Mesenchymal stem cell (in vitro differentiated cells and primary cell): ENCODE results near the gene CT45A1.

Source experiments
- DNase-seq: peaks from one replicate; pipeline ENCODE4 v3.0.0-alpha.2; 2013
- H2AFZ ChIP-seq: one replicate; pipeline ENCODE4 v1.6.1; 2013; ENCODE audit warnings: low read depth, mild to moderate bottlenecking, control low read depth, inconsistent platforms, low read length, moderate library complexity
- H2AK5ac ChIP-seq: 2 replicates; pipeline ENCODE4 v1.6.1; 2013; ENCODE audit warnings: low read length, moderate library complexity, mild to moderate bottlenecking, inconsistent platforms; ENCODE audit not compliant: severe bottlenecking
- H2BK120ac ChIP-seq: one replicate; pipeline ENCODE4 v1.6.1; 2013; ENCODE audit warnings: low read depth, mild to moderate bottlenecking, inconsistent platforms, low read length, moderate library complexity
- H2BK12ac ChIP-seq, 2 experiments: one replicate each; pipeline ENCODE4 v1.6.1; 2013; ENCODE audit warnings: inconsistent platforms in 2 of 2, low read length in 2 of 2, mild to moderate bottlenecking in 2 of 2, moderate library complexity in 2 of 2, control low read depth in 1 of 2
- H2BK15ac ChIP-seq: one replicate; pipeline ENCODE4 v1.6.1; 2013; ENCODE audit warnings: mild to moderate bottlenecking, low read depth, inconsistent platforms; ENCODE audit not compliant: poor library complexity, severe bottlenecking
- H2BK5ac ChIP-seq: 2 replicates; pipeline ENCODE4 v1.6.1; 2013; ENCODE audit warnings: low read depth, mild to moderate bottlenecking, low read length, control low read depth, inconsistent platforms; ENCODE audit not compliant: poor library complexity, severe bottlenecking
- H3K14ac ChIP-seq, 2 experiments: one replicate each; pipeline ENCODE4 v1.6.1; 2013; ENCODE audit warnings: inconsistent platforms in 2 of 2, low read length in 2 of 2, control low read depth in 1 of 2, mild to moderate bottlenecking in 1 of 2, moderate library complexity in 1 of 2
- H3K18ac ChIP-seq, 2 experiments: one replicate each; pipeline ENCODE4 v1.6.1; 2013; ENCODE audit warnings: inconsistent platforms in 2 of 2, low read length in 2 of 2, control low read depth in 1 of 2, low read depth in 1 of 2, mild to moderate bottlenecking in 1 of 2
- H3K23ac ChIP-seq, 2 experiments: one replicate each; pipeline ENCODE4 v1.6.1; 2013; ENCODE audit warnings: inconsistent platforms in 2 of 2, low read length in 2 of 2, mild to moderate bottlenecking in 2 of 2, moderate library complexity in 2 of 2, control low read depth in 1 of 2
- H3K27ac ChIP-seq: 2 replicates; pipeline ENCODE4 v1.5.1; 2013; ENCODE audit warnings: mild to moderate bottlenecking, moderate library complexity, low read length, control low read depth, inconsistent platforms; ENCODE audit not compliant: poor library complexity, severe bottlenecking
- H3K27me3 ChIP-seq, 2 experiments: 2 replicates each; pipeline versions ENCODE4 v1.6.1 to v1.7.0; 2013; ENCODE audit warnings: low read length in 2 of 2, mild to moderate bottlenecking in 2 of 2, moderate library complexity in 2 of 2, control low read depth in 1 of 2, inconsistent platforms in 1 of 2; ENCODE audit not compliant: control insufficient read depth in 1 of 2, insufficient read depth in 1 of 2
- H3K36me3 ChIP-seq, 2 experiments: 2 replicates each; pipeline versions ENCODE4 v1.6.1 to v1.7.0; 2013; ENCODE audit warnings: low read length in 2 of 2, control low read depth in 1 of 2, inconsistent platforms in 1 of 2, low read depth in 1 of 2, mild to moderate bottlenecking in 1 of 2; ENCODE audit not compliant: insufficient read depth in 2 of 2, control insufficient read depth in 1 of 2
- H3K4ac ChIP-seq, 2 experiments: one replicate each; pipeline ENCODE4 v1.6.1; 2013; ENCODE audit warnings: inconsistent platforms in 2 of 2, low read length in 2 of 2, mild to moderate bottlenecking in 2 of 2, moderate library complexity in 2 of 2, control low read depth in 1 of 2, low read depth in 1 of 2
- H3K4me1 ChIP-seq: 2 replicates; pipeline ENCODE4 v1.6.1; 2013; ENCODE audit warnings: low read depth, low read length, control low read depth; ENCODE audit not compliant: control insufficient read depth, insufficient read depth
- H3K4me2 ChIP-seq: 2 replicates; pipeline ENCODE4 v1.6.1; 2013; ENCODE audit warnings: low read length, mild to moderate bottlenecking, inconsistent platforms; ENCODE audit not compliant: poor library complexity, severe bottlenecking
- H3K4me3 ChIP-seq, 2 experiments: 2 replicates each; pipeline versions ENCODE4 v1.5.1 to v1.7.0; 2013; ENCODE audit warnings: low read length in 2 of 2, mild to moderate bottlenecking in 2 of 2, control low read depth in 1 of 2, low read depth in 1 of 2; ENCODE audit not compliant: insufficient read depth in 1 of 2
- H3K79me1 ChIP-seq: replicated peaks from 2 replicates; pipeline ENCODE4 v1.6.1; 2013; ENCODE audit warnings: mild to moderate bottlenecking, control low read depth, low read length, inconsistent platforms; ENCODE audit not compliant: poor library complexity, severe bottlenecking
- H3K9ac ChIP-seq: 2 replicates; pipeline ENCODE4 v1.7.0; 2013; ENCODE audit warnings: mild to moderate bottlenecking, low read length, moderate library complexity
- H3K9me3 ChIP-seq: 2 replicates; pipeline ENCODE4 v1.7.0; 2013; ENCODE audit warnings: mild to moderate bottlenecking, low read length; ENCODE audit not compliant: control insufficient read depth
- H4K8ac ChIP-seq: one replicate; pipeline ENCODE4 v1.6.1; 2013; ENCODE audit warnings: inconsistent platforms, mild to moderate bottlenecking, low read length, moderate library complexity
- H4K91ac ChIP-seq: one replicate; pipeline ENCODE4 v1.6.1; 2013; ENCODE audit warnings: mild to moderate bottlenecking, low read length, inconsistent platforms
- WGBS: methylation state at CpG from one replicate; pipeline ENCODE4 v1.1.7; 2013; ENCODE audit warnings: mixed read lengths; 5-methylcytosine and 5-hydroxymethylcytosine counted together

CT45A1 gene

GRCh38 chrX:135697601-135698000 is 15.8 kb upstream of the CT45A1 start:
- Histone ChIP-seq H3K14ac (no peak overlapping the region), H3K27ac (no peak overlapping the region), H3K23ac (no peak overlapping the region), H3K36me3 (no peaks in the 10 kb centered on the region), H2AFZ (no peak overlapping the region), H2BK15ac (no peak overlapping the region), H4K91ac (no peak overlapping the region), H4K8ac (no peak overlapping the region), H3K79me1 (no peaks in the 10 kb centered on the region), H2AK5ac (no peak overlapping the region), H3K4ac (no peak overlapping the region), H3K18ac (no peak overlapping the region), H3K27me3 (peaks cover 0 to 9% of the 10 kb centered on the region in 2 experiments), H3K9ac (no peak overlapping the region), H2BK5ac (no peak overlapping the region), H3K4me1 (no peaks in the 10 kb centered on the region), H3K4me3 (no peak overlapping the region), H3K4me2 (no peak overlapping the region), H3K9me3 (no peaks in the 10 kb centered on the region), H2BK120ac (no peak overlapping the region), H2BK12ac (no peak overlapping the region)
- DNase-seq: no peak

GRCh38 chrX:135698924-135699323 is 14.5 kb upstream of the CT45A1 start:
- Histone ChIP-seq H3K4ac (no peak overlapping the region), H3K4me1 (no peaks in the 10 kb centered on the region)

GRCh38 chrX:135707880-135708279 is 5.6 kb upstream of the CT45A1 start:
- H3K18ac ChIP-seq: no peak overlapping the region
- WGBS: 62% methylated on average over 11 of the region's 12 CpGs
- no peak overlapping the region for H4K8ac ChIP-seq
- no peak overlapping the region for H3K4me2 ChIP-seq
- no peak overlapping the region for H2BK120ac ChIP-seq
- H3K23ac ChIP-seq: no peak overlapping the region
- H3K9me3 ChIP-seq: no peaks in the 10 kb centered on the region
- no peak overlapping the region for H3K4ac ChIP-seq
- no peak overlapping the region for H4K91ac ChIP-seq
- H3K27me3 ChIP-seq: no peaks in the 10 kb centered on the region
- H2BK12ac ChIP-seq: no peak overlapping the region
- H3K14ac ChIP-seq: no peak overlapping the region
- no peak overlapping the region for H2BK5ac ChIP-seq
- no peaks in the 10 kb centered on the region for H3K79me1 ChIP-seq
- no peaks in the 10 kb centered on the region for H3K4me1 ChIP-seq
- no peak overlapping the region for H2AK5ac ChIP-seq
- H3K27ac ChIP-seq: no peak overlapping the region
- H3K36me3 ChIP-seq: no peaks in the 10 kb centered on the region
- H3K9ac ChIP-seq: no peak overlapping the region
- H2AFZ ChIP-seq: no peak overlapping the region
- H3K4me3 ChIP-seq: no peak overlapping the region
- no peak overlapping the region for H2BK15ac ChIP-seq
- DNase-seq: no peak

More at GRCh38 chrX:135698924-135699323, 14.5 kb upstream of the CT45A1 start:
- Histone ChIP-seq H3K9me3 (no peaks in the 10 kb centered on the region), H2BK12ac (no peak overlapping the region), H3K27me3 (peaks cover 0 to 9% of the 10 kb centered on the region in 2 experiments), H3K23ac (no peak overlapping the region), H3K36me3 (no peaks in the 10 kb centered on the region), H3K9ac (no peak overlapping the region), H3K27ac (no peak overlapping the region), H4K91ac (no peak overlapping the region), H2BK15ac (no peak overlapping the region), H2AFZ (no peak overlapping the region), H2BK5ac (no peak overlapping the region), H2BK120ac (no peak overlapping the region), H3K79me1 (no peaks in the 10 kb centered on the region), H3K14ac (no peak overlapping the region), H3K18ac (no peak overlapping the region), H2AK5ac (no peak overlapping the region), H4K8ac (no peak overlapping the region), H3K4me3 (no peak overlapping the region), H3K4me2 (no peak overlapping the region)
- DNase-seq: no peak

- Histone ChIP-seq H2AFZ (no peak overlapping the region), H3K14ac (no peak overlapping the region), H3K36me3 (no peaks in the 10 kb centered on the region), H3K4me1 (no peaks in the 10 kb centered on the region), H3K18ac (no peak overlapping the region), H2BK5ac (no peak overlapping the region), H3K27ac (no peak overlapping the region), H3K27me3 (no peaks in the 10 kb centered on the region), H2AK5ac (no peak overlapping the region), H4K8ac (no peak overlapping the region), H3K23ac (no peak overlapping the region), H3K79me1 (no peaks in the 10 kb centered on the region), H3K4ac (no peak overlapping the region), H3K9me3 (no peaks in the 10 kb centered on the region), H2BK120ac (no peak overlapping the region), H2BK12ac (no peak overlapping the region), H2BK15ac (no peak overlapping the region), H3K4me2 (no peak overlapping the region), H3K9ac (no peak overlapping the region), H4K91ac (no peak overlapping the region), H3K4me3 (no peak overlapping the region)
- DNase-seq: no peak
- 88% methylated on average over 19 of the region's 20 CpGs for WGBS
Observed at GRCh38 chrX:135713795-135714194, 356 bp downstream of the CT45A1 start.
